T-helper 2 cell (primary cell): ENCODE results near the gene SNAPC2.
A peak's percentile ranks its signal among the peaks of the same experiment; 100 is the strongest.
"Not testable (repeated sequence)": the region's sequence is repeated elsewhere in the genome, so short reads cannot be mapped to it uniquely, and the experiment has no call there.

Experiments used
- DNase-seq, 5 experiments: peaks; one replicate each; pipeline versions ENCODE4 v3.0.0 to v3.0.0-alpha.2; 2012 to 2022

Gene SNAPC2

DNA sequence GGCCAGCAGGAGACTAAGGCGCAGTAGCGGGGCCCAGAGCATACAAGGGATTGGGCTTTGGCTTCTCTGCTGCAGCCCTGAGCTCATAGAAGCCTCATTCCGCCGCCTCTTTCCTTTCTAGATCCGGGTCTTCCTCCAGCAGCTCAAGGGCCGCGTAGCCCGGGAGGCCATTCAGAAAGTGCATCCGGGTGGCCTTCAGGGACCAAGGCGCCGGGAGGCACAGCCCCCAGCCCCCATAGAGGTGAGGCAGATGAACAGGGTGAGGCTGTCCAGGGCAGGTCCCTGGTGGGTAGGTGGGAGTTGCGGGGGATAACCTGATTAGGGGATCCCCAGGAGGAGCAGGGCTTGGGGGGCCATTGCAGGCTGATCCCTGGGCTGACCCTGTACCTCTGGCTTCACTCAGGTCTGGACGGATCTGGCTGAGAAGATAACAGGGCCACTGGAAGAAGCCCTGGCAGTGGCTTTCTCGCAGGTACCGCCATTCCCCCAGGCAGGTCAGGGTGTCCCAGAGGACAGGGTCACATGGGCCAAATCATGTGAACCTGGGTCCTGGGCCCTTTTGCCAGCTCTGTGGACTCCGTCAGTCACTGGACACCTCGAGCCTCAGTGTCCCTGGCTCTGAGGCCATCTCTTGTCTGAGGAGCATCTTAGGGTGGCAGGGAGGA, 1.3 kb downstream of the SNAPC2 start:
- DNase-seq = no peak

DNA sequence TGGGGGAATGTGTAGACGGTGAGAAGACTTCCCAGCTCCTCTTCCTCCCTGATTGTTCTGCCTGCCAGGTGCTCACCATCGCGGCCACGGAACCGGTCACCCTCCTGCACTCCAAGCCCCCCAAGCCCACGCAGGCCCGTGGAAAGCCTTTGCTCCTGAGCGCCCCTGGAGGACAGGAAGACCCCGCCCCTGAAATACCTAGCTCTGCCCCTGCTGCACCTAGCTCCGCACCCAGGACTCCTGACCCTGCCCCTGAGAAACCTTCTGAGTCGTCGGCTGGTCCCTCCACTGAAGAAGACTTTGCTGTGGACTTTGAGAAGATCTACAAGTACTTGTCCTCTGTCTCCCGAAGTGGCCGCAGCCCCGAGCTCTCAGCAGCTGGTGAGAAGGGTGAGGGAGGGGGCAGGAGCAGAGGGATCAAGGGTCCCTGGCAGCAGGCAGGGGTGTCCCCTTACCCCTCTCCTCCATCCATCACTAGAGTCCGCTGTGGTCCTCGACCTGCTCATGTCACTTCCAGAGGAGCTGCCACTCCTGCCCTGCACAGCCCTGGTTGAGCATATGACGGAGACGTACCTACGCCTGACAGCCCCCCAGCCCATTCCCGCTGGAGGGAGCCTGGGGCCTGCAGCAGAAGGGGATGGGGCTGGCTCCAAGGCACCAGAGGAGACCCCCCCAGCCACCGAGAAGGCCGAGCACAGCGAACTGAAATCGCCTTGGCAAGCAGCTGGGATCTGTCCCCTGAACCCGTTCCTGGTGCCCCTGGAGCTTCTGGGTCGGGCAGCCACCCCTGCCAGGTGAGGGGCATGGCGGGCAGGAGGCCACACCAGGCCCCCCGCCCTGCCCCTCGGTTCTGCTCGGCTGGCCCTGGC, 2.1 kb downstream of the SNAPC2 start:
- no peak for DNase-seq

DNA sequence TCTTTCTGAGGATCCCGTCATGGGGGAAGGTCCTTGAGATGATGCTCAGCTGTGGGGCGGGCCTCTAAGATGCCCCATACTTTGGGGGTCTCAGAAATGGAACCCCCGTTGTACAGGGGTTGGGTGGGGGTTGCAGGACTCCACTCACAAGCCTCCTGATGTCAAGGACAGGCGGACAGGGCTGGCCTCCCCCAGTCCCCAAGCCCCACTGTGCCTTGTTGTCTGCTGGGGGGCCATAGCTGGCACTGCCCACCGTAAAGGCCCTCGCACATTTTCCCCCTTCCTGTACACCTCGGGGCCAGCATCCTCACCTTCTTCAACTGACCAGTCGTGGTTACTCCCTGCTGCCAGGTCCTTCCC, 2.7 kb downstream of the SNAPC2 start:
- no peak for DNase-seq

DNA sequence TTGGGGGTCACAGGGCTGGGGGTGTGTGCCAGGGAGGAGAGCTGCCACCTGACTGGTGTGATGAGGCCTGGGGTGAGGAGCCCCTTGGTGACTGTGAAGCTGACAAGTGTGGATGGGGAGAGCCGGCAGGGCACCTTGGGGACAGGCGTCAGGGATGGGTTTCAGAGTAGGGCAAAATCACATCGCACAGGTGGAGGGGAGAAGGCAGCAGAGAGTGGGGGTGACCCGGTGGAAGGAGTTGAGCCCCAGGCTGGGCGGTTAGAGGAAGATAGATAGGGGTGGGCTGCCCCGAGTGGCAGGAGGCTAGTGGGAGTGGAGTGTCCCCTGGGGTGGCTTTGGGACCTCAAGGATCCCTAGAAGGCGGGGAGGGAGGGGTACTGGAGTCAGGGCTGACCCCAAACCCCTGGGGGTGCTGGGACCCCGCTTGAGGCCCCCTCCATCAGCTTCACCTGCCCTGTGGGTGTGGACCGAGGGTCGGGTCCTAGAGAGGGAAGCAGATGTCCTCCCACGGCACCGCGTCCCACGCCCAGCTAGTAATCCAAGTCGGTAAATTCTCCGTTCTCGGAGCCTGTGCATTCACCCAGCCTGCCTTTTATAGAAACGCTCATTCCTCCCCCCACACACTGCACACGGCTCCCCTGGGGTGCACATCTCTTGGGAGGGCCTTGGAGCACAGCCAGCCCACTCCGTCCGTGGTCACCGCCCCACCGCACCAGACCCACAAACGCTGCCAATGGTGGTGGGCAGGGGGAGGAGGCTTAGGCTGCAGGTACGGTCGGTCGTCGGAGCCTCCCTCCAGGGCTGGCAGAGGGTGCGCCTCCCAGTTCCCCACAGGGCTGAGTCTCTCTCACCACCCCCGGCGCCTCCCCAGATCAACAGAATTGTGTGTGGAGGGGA, 3.4 kb downstream of the SNAPC2 start:
- no peak for DNase-seq

DNA sequence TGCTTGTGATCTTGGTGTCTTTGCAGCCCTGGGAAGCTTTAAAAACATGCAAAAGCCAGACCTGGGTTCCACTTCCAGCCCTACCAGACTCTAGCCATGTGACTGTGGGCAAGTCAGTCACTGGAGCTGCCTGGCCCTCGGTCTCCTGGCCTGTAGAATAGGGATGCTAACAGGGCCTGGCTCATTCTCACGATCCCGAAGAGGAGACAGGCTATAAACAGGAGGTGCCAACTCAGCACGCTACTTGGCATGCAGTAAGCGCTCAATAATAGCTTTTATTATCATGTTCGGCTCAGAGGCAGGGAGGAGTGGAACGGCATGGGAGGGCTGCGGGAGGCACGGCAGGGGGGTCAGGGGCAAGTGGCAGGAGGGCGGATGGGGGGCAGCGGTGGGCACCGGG, 4.1 kb downstream of the SNAPC2 start:
- DNase-seq = no peak

DNA sequence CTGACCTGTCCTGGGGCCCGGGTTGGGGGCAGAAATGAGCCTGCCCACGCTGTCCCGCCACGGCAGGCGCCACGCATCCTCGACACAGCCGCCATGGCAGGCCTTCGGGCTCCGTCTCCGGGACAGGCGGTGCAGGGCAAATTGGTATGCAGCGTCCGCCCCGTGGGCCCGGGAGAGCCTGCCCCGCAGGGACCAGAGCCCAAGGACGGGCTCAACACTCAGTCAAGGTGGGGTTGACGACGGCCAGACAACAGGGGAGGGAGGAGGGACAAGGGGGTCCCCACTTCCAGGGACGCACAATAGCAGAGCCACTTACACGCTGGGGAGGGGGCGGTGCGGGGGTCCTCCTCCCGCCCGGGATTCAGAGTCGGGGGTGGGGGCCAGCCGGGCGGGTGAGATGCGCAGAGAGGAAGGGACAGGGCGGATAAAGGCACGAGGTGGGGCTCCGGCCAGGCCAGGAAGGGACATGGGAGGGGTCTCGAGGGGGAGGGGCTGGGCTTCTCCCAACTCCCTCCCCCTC, 4.6 kb downstream of the SNAPC2 start:
- DNase-seq = no peak

DNA sequence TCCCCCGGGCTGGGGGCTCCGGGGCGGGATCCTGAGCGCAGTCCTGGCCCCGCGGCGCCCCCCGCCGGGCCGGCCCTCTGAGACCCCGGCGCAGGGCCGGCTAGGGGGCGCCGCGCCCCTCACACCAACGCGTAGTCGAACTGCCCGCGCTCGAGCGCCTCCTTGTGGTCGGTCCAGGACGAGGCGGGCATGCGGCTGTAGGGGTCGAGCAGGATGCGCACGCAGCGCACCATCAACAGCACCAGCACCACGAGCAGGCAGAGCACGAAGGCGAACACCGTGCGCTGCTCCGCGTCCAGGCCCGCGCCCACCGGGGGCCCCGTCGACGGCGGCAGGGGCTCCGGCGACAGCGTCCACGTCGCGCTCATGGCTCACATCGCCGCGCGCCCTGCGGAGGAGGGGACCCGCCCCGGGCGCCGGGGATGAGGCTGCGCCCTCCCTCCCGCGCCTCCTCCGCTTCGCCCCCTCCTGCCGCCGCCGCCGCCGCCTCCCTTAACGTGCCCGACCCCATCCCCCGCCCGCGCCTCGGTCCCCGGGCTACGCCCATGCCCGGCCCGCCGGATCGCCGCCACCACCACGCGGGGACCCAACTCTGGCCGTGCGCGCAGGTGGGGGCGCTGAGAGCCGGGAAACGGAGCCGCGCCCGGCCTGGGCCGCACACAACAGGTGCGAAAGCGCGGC, 5.2 kb downstream of the SNAPC2 start:
- DNase-seq = peak; percentile 58 to 79 (median 64)

DNA sequence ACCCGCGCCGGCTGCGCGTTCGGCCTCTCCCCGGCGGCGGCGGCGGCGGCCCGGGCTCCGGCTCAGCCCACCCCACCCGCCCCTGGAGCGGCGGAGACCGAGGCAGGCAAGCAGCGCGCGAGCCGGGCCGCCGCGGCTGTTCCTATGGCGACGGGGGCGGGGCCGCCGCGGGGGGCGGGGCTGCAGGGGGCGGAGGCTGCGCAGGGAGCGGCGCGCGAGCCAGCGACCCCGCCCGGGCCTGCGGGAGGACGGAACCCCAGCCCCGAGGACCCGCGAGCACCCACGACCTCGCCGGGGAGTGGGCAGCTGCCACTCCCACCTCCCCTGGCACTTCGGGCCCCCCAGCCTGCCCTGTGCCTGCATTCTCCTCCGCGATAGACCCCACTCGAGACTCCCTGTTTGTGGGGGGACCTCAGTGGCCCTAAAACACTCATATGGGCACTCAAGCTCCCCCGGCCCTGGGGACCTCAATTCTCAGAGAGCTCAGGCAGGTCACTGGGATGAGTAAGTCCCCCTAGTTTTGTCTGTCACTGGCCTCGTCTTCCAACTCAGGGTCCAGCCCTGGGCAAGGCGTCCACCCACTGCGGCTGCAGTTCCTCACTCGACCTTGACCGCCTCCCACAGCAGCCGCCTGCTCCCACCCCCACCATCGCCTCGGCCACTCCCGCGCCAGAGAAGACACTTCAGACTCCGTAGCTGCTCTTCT, 6.0 kb downstream of the SNAPC2 start, which contains the start of gene CTXN1:
Gene CTXN1, minus strand, starts transcription at position 115 of the 706 bp plus-strand sequence. CDS start 597 bp downstream, outside the sequence.
- DNase-seq = peak; percentile 59 to 72 (median 66)

DNA sequence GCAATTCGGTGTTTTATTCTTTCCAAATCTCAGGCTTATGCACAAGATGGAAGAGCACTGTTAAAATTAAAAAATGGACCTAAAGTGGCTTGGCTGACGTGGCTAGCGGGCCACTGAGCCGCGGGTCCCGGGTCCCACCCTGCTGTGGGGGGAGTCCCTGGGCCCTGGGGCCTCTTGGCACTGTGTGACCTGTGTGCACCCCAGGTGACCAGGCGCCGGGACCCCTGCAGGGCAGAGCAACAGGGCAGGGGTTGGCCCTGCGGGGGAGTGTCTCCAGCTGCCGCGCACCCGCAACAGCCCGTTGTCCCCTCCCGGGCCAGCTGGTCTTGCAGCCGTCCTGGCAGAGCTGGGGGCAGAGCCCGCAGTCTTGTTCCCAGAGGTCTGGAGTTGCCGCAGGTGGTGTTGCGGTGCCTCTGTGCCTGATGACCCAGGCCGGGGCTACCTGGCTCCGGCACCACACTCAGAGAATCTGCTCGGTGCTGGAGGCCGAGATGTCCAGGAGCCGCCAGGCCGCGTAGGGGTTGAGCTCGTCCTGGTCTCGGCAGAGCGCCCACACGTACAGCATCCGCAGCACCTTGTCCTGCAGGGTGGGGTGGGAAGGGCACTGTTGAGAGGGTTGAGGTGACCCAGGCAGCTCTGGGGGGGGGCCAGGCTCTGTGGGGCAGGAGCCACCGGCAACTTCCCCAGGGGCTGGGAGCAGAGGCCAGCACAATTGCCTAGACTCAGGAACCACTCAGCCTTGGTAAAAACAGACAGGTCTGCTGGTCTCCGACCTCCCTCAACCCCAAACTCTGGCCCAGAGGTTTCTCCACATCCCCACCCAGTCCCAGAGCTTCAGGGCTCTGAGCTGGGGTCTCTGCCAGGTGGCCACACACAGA, 6.8 kb downstream of the SNAPC2 start:
- DNase-seq = no peak

DNA sequence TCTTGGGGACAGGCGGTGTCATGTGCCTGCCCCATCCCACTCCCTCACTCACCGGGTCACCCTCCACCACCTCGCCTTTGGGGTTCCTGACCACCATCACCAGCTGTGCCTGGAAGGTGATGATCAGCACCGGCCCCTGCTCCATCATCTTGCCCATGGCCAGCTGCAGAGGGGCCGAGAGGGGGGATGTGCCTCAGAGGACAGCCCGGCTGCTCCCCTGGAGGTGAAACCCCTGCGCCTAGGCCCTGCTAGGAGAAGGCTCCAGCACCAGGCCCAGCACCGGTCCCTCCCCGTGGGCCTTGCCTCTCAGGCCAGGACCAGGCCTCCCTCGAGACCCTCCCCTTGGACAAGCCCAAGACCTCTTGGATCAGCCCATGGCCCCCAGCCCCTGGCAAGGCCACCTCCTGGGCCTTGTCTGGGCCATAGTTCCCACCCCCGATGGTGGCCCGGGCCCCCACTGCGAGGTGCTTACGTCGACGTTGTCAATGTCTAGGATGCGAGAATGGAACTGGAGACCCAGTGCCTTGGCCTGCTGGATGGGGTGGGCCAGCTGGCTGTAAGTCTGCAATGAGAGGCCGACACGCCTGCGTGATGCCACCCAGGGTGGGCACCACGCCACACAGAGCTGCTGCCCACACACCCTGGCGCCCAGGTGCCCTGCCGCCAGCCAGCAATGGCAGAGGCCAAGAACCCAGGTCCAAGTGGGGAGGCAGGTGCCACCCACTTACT, 7.6 kb downstream of the SNAPC2 start:
- no peak for DNase-seq

DNA sequence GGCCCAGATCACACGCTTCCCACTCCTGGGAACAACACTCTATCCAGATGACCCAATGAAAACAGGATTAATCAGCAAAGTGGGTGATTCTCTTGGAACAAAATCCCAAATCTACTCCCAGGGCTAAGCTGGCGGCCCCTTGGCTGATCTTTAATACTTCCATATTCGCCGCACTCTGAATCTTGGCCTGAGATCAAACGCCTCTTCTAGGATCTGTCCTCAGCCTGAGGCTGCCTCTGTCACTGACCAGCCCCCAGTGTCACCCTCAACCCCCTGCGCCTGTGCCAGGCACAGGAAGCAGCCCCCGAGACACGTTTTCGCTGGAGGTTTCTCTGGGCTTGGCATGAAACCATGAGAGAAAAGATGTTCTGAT, 8.2 kb downstream of the SNAPC2 start:
- no peak for DNase-seq

DNA sequence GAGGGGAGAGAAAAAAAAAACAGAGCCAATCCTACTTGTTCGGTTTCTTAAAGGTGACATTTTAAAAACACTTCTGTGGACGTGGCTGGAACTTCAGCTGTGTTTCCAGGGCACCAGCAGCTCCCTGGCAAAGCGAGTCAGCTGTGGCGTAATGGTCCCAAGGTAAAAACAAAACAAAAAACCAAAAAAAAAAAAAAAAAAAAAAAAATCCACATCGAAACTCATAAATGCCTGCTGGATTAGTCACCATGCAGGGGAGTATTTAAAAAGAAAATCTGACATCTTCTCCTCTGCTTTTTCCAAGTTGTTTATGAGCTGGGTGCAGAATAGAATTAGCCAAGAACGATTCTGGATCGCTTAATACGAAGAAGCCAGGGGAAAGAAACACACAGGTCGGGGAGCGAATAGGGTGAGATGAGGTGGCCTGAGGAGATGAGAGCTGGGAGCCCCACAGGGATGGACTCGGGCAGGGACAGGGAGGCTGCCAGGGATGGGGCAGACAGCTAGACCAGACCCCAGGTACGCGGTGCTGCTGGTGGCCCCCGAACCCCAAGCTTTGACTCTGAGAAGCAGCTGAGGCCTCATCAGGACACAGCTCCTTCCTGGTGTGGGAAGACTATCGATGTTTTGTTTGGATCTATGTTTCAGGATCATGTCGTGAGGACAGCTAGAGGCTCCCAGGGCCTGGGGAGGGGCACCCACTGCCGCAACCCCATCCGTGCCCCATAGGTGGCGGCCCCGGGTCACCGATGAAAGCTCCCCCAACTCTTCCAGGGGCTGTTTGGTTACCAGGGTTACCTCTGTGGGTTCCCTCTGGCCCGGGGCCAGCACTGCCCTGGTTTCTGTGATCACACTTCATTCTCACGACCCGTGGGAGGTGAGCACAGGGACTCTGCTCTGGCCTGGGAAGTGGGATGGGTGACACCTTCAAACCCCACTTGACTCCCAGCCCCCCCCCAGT, 8.9 kb downstream of the SNAPC2 start:
- peak; percentile 41 to 77 (median 68) for DNase-seq

DNA sequence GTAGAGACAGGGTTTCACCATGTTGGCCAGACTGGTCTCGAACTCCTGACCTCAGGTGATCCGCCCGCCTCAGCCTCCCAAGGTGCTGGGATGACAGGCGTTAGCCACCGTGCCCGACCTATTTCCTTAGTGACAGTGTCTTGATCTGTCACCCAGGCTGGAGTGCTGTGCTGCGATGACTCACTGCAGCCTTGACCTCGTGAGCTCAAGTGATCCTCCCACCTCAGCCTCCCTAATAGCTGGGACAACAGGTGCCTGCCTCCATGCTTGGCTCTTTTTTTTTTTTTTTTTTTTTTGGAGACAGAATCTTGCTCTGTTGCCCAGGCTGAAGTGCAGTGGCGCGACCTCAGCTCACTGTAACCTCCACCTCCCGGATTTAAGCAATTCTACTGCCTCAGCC, 9.9 kb downstream of the SNAPC2 start:
- not testable (repeated sequence) for DNase-seq

DNA sequence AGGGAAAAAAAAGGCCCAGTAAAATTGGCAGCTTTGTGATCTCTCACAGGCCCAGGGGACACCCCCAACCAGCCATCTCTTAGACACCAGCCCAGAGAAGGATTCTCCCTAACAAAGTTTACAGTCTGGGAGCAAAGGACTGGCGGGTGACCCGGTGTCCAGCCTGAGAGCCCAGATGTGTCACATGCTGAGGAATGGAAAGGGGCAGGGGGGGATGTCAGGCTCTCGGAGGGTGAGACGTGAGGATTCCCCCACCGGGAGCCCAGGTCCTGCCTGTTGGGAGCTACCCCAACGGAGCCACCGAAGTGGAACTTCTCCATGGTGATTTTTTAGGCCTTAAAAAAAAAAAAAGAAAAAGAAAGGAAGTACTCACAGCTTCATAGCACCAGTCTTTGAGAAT, 10.6 kb downstream of the SNAPC2 start:
- DNase-seq = no peak

DNA sequence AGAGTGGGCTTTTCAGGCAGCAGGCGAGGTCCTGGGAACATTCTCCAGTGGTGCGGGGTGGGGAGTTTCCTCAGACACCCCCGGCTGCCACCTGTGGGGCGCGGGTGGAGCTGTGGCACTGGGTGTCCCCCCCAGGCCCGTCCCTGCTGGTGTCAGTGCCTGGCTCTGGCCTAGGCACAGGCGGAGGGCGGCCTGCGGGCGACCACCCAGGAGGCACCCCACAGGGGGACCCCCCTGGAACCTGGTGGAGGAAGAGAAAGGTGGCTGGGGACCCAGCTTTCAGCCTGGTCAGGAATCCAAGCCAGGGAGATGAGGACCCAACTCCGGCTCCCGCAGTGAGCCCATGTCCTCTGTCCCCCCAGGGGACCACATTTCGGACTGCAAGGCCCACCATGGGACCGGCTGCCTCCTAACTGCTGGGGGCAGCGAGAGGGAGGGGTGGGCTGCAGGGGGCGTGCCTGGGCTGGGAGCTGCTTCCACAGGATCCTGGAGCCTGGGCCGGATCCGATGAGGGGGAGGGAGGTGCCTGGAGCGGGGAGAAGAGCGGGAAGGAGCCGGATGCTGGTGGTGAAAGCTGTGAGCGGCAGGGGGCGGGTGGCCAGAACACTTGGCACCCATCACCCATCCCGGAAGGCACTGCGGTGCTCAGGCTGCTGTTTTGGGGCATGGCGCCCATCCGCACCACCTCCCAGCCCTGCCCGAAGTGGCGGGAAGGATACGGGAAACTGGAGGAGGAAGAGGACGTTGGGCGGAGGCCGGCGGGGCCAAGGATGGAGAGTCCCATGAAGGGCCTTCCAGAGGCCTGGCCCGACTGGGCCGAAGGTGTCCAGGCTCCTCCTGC, 11.3 kb downstream of the SNAPC2 start:
- no peak for DNase-seq

DNA sequence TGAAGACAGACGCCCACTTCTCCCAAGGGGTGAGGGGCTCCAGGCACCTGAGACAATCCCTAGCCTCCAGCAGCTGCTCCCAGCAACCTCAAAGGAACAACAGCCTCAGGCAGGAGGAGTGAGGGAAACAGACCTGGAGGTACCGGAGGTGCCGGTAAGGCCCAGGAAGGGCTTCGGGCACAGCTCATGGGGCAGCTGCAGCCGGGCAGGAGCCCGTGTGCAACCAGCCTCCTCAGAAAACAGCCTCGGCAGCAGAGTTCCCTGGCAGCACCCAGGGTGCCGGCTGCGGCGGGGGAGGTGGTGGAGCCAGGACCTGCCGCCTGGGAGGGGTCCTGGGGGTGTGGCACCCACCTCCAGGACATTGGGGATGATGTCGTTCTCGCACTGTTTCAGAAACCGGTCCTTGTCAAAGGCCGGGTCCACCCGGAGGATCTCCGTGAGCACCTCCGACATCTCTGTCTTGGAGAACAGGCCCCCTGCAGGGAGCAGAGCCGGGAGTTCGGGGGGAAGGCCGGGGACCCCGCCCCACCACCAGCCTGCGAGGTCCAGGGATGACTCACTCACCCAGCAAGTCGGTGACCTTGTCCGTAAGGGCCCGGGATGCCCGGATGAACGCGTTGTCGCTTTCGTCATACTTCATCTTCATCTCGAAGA, 12.3 kb downstream of the SNAPC2 start:
- no peak for DNase-seq

DNA sequence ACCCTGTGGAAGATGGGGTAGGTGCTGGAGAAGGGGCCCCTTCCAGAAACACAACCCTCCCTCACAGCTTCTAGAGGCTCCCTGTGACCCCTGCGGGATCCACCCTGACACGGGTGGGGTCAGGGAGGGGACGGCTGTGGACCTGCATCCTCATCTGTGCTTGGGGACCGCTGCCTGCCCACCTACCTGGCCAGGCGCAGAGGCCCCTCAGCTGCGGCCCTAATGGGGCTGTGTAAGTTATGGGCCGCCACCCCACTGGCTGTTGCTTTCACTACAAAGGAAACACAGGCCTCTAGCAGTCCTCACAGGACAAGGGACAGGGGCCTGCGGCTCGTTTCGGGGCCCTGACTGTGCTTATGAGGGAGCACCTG, 12.8 kb downstream of the SNAPC2 start:
- DNase-seq = no peak
